ENCODE measurements around the gene IQSEC1.

Gene IQSEC1

DNA sequence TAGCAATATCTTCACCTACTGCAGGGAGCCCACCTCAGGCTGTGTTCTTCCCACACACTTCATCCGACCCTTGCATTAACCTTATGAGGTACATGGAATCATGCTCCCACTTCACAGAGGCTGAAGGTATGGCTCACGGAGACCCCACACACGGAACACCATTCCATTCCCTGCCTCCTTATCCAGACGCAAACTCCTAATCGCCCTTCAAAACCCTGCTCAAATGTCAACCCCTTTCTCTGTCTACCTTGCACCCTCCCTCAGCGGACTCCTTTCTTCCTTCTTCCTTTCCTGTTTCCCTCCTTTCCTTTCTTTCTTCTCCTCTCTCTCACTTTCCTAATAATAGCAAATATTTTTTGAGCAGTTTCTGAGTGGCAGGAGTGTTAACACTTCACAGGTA, 23.8 kb downstream of the IQSEC1 start:
- no peak for DNase-seq (ENCODE audit: low spot score)

DNA sequence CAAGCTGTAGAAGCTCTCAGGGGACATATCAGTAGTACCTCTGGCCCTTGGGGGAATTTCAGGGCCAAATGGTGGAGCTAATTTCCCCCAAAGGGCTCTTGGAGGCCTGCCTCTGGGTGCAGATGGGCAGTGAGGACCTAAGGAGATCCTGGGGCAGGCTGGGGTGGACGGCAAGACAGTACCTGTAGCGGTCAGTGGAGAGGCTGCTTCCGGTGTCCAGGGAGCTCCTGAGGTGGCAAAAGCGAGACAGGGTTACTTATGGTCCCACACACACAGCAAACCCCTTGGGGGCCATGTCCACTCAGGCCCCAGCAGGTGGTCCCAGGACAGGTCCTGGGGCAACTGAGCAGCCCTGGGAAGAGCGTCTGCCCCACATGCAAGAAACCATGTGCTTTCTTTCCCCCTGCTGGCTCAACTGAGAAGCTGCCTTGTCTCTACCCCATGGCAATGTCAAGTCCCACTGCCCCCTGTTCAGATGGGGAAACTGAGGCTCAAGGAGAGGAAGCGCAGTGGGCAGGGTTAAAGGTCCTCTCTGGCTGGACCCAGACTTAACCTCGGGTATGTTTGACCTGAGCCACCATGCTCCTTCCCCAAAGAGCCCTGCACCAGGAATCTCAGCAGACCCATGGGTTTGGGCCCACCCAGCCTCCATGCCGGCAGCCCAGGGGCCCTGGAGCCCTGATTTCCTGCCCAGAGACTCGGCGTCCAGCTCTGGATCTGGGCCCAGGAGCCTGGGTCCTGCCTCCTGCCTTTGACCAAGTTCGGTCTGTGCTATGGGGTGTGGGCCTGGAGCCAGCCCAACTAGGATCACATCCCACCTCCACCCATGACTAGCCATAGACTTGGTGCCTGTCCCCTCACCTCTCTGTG, 25.7 kb downstream of the IQSEC1 start:
- no peak for DNase-seq (ENCODE audit: low spot score)

DNA sequence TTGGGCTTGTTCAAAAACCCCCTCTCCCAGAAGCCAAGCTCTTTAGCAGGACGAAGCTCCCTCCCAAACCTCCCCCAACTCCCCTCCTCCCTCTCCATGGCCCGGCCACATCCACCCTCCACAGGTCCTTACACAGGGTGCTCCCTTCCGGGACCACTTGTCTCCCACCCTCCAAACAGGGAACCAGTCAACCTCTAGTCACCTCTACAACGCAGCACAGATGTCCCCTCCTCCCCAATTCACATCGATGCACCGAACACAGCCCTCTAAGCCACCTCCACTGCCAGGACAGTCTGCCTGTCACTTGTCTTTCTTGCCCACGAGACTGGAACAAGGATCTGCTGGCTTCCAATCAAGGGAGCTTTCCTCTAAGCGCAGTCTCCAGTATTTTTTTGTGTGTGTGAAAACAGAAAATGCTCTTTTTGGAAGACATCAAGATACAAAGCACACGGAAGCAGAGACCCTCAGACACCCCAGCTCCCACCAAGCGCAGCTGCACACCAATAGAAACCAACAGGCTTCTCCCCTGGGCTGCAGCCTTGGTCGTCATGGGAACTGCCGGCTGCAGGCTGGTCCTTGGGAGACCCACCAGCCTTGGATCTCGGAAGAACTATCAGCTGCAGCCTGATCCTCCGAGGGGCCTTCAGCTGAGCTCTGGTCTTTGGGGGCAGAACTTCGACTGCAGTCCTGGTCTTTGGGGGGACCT, 26.5 kb downstream of the IQSEC1 start:
- DNase-seq (ENCODE audit: low spot score) = no peak

DNA sequence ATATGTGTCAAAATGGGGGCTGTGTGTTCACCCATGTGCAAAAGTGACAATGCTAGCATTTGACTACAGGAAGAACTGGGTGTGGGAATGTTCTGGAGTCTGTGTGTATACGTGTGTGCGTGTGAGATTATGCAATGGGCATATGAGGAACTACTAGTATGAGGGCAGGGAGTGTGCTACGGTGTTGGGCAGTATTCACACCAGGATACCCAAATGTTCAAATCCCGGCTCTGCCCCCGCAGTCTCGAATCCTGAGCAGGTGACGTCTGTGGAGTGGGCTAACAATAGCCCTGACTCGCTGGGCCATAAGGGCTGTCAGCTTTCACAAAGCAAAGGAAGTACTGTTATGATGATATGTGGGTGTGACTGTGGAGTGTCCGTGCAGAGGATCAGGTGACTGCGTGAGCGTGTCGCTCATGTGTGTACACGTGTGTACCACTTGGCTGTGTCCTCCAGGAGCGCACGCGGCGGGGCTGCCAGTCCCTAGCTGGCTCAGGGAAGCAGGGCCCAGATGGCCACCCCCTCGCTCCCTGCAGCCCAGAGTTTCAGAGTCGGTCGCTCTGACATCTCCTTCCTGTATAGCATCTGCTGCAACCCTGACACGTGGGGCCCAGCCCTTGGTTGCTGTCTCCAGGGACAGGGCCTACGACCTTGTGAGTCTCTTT, 27.2 kb downstream of the IQSEC1 start:
- peak; percentile 84 for DNase-seq (ENCODE audit: low spot score)

DNA sequence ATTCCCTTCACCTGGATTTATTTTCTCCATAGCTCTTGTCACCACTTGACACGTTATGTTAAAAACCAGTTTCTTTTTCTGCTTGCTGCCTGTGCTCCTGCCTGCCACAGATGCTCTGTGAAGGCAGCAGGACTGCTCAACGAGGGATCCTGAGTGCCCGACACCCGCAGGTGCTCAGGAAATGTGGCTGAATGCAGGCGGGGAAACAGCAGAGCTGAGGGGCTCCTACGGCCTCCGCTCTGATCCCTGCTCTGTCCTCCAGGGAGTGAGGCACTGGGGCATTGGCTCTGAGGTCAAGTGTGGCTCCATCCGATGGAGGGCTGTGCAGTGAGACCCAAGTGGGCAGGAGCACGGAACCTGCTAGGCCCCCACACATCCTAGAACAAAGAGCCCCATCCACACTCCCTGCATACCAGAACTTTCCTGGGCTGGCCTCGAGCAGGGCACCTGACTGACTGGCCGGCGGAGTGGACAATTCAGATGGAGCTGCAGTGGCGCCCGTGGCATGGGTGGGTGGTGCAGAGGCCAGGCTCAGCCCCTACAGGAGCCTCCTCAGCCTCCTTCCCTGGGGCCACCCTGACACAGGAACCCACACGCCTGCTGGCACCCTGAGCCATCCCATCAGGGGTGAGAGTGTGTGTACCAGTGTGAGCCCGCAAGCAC, 27.9 kb downstream of the IQSEC1 start:
- DNase-seq (ENCODE audit: low spot score) = no peak

DNA sequence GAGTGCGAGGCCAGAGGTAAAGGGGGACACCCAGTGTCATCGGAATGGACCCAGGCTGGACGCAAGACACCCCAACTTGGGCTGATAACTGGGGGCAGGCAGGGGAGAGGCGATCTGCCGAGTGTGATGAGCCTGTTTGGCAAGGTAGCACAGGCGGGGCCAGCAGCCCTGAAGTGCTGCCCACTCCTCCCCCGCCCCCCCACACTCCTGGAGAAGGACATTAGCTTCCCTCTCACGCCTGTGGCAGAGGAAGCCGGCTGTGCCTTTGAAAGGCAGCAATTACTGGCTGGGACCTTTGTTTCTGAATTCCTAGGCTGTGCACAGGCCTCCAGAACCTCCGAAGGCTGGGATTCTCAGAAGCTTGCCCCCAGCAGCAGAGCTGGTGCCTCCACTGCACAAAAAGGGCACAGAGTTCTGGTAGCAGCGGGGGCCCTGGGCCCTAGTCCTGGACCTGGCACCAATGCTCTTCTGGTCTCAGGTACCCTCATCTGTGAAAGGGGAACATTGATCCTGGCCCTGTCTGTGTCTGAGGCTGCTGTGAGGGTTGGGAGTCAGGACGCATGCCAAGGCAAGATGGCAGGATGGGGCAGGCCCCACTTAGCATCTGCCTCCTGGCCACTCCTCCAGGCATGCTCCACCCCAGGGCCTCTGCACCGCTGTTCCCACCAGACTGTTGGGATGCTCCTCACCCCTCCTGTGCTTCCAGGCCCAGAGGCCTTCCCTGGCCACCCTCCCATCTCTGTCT, 28.6 kb downstream of the IQSEC1 start:
- no peak for DNase-seq (ENCODE audit: low spot score)

DNA sequence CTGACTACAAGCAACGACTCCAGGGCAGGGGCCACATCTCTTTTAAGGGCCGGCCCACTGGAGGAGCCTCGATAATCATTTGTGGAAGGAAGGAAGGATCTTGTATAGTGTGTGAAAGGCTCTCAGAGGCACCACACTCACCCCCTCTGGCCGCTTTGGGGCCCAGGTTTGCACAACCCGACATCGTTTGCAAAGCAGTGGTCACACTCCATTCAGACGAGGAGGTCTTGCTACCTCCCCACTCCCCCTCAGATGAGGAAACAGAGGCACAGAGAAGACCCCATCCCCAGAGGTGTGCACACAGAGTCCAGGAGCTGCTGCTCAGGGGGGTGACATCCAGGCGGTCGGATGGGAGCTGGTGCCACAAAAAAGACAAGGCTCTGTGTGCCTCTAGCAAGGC, 29.6 kb downstream of the IQSEC1 start:
- DNase-seq (ENCODE audit: low spot score) = no peak

DNA sequence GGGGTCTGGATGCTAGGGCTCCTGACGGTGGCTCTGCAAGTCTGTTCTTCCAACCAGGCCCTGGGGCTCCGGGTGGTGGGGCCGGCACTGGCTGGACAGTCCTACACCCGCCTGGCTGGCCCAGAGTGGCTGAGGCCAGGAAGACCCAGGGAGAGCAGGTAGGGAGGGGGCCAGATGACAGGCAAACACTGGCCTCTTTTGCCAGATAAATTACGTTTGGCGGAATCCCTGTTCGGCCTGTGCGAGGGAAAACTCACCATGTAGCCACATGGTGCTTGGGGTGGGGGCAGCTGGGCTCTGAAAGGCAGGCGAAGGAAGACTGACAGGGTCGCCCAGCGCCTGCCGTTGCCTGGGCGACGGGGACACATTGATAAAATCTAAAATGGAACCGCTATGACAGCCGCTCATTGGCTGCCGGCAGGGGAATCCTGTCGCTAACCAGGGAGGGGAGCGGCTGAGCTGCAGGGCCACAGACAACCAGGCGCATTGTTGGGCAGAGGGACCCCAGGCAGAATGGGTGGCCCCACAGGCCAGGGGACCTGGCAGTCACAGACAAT, 30.4 kb downstream of the IQSEC1 start:
- no peak for DNase-seq (ENCODE audit: low spot score)

DNA sequence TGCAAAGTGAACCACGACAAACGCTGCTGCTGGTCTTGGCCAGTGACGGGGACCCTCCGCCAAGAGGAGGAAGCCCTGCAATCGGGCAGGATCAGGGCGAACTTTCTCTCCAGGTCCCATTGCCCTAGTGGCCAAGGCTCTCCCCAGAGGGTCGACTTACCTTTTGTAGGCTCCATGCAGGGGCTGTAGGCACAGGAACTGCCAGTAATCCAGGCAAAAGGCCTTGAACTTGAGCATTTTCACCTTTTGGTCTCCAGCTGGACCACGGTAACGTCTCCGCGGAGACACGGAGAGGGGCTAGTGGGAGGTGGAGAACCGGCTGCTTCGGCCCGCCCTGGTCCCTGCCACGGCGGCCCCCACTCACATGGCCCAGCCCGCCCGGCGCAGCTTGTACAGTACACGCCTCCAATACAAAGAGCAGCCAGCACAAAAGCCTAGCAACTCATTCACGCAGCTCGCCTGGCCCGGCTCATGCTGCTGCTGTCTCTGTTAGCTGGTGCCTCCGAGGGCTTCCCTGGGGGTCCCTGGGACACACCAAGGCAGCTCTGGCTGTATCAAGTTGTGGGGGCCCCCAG, 31.0 kb downstream of the IQSEC1 start:
- DNase-seq (ENCODE audit: low spot score) = no peak

DNA sequence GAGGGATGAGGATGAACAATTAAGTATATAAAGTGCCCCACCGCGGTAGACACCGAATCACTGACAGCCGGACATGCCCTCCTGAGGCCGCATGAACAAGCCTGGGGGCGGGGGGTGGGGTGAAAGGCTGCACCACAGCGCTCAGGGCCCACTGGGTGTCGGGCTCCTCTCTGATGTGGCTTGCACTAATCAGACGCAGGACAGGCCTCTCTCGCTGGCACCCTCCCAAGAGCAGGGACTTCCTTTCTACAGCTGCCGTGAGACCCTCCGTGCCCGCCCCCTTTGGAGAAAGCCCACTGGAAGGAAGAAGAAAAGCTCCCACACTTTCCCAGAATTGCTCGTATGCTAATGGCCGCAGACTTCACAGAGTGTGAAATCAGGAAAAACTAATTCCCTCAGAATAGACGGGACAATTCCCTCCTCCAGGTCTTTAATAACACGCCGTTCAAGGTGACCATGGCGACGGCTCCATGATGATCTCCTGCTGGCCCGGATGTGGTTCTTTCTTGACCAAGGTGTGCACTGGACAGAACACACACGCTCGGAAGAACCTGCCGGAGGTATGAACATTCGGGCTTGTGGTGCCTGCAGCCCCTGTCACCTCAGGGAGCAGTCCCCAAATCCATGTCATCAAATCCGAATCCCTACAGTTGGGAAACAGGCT, 32.0 kb downstream of the IQSEC1 start:
- no peak for DNase-seq (ENCODE audit: low spot score)

DNA sequence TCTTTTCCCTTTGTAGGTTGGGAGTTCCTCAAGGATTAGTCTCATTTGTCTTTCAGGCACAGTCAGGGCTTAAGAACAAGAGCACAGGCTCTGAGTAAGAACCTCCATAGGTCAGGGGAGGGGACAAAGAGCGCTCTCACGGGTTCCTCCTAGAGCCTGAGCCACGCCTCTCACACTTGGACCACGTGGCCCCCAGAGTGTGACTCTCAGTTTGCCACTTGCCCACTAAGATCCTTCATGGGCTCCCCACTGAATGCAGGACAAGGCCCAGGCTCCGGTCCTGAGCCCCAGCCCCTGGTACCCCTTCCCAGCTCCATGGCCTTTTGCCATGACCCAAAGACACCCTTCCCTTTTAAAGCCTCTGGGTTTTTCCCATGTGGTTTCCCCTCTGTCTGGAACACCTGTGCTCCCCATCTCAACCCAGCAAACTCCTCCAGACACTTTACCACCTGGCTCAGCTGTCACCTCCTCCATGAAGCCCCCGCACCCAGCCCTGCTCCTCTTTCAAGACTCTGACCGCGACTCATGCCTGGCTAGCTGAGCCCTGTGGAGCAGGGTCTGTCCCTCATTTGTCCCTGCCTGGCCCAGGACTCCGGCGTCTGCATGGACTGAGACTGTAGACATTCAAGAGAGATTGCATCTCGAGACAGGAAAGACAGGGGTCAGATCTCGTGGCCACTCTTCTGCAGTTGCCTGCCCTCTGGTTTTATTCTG, 32.7 kb downstream of the IQSEC1 start:
- DNase-seq (ENCODE audit: low spot score) = no peak

DNA sequence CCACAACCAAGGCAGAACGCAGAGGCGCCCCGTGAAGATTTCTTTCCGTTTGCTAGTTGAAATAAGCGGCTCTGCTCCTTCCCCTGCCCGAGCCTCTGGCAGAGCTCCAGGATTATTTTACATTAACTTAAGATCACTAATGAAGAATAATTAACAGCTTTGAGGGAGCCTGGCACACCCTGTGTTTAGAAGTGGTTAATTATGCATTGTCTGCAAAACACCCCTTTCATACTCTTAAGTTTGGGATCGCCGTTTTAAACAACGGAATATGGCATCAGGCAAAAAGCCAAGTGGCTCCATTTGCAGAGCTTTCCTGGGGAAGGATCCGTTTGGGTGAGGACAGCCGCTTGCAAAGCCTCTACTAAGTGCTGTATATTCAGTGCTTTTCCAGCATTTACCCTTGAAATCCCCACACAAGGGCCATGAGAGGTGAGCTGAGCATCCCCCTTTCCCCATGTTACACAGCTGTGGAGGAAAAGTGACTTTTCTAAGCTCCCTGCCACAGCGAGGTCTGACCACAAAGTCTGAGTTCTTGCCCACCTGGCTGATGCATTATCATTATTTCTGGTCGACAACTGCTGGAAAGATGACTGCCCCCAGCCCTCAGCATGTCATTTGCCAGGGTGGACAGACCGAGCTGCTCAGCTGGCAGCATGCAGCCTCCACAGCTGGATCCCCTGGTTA, 33.9 kb downstream of the IQSEC1 start:
- DNase-seq (ENCODE audit: low spot score) = peak; percentile 55

DNA sequence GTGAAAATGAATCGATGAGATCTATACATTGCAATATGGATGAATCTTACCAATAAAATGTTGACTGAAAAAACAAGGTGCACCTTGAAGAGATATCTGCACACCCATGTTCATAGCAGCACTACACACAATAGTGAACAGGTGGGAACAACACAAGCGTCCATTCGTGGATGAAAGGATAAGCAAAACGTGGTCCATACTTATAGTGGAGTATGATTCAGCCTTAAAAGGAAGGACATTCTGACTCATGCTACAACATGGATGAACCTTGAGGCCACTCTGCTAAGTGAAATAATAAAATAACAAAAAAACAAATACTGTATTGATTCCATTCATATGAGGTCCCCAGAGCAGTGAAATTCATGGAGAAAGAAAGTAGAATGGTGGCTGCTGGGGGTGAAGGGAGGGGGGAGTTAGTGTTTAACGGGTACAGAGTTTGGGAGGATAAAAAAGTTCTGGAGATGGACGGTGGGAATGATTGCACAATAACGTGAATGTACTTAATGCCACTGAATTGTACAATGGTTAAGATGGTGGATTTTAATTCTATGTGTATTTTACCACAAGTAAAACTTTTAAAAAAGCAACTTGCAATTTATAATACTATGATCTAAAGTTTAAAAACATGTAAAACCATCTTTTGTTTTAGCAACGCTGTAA, 35.6 kb downstream of the IQSEC1 start:
- no peak for DNase-seq (ENCODE audit: low spot score)

DNA sequence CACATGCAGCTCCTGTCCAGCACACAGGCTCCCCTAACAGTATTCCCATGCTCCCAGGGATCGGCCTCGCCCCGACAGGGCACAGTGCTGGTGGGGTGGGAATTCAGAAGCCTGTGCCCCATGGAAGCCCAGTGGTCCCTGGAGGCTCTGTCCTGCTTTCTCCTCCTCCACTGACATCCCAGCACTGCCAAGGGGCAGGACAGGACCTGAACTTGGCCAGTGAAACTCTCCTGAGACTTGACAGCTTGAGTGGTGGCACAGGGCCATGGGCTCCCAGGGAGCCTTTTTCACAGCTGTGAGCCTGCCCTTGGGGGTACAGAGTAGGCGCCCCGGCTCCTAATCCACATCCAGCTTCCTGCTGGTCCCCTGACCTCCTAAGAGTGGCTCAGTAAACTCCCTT, 38.4 kb downstream of the IQSEC1 start:
- no peak for DNase-seq (ENCODE audit: low spot score)

DNA sequence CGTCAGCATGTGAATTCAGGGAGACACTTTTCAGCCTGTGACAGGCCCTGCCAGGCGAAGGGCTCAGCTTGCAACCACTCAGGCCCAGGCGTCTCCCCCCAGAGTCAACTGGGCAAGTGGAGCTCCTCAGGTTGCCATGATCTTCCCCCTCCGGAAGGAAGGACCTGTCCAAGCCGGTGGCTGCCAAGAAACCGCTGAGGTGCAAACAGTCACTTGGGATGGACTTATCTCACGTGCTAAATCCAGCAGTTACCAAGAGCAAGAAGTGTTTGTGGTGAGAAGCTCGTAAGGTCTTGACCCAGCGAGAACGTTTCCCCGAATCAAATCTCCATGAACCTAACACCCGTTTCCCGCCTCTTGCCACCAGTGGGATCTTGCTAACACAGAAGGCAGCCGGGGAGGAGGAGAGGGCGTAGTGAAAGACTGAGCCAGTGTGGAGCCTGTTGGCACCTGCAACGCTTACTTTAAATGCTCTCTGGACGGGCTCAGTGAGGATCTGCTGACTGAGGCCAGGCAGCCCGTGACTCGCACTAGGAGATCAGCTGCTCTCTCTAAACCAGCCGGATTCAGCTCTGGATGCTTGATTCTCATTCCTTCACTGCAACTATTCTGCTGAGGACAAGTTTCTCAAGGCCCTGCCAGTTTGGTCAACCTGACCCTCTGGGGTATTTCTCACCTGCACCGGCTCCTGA, 39.0 kb downstream of the IQSEC1 start:
- no peak for DNase-seq (ENCODE audit: low spot score)

DNA sequence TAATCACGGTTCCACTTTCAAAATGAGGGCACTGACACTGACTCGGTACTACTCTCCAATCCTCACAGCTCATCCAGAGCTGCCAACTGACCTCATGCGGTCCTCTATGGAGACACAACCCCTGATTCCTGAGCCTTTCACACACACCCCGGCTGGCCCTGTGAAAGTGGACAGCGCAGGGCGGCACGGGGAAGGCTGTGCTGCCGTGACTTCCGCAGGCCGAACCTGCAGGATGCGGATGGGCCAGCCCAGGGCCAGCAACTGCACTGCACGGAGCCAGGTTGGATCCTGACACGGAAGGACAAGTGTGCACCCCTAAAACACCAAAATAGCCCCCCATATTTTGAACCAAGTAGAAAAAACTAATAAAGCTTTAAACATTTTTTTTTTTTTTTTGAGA, 41.0 kb downstream of the IQSEC1 start:
- DNase-seq (ENCODE audit: low spot score) = no peak

DNA sequence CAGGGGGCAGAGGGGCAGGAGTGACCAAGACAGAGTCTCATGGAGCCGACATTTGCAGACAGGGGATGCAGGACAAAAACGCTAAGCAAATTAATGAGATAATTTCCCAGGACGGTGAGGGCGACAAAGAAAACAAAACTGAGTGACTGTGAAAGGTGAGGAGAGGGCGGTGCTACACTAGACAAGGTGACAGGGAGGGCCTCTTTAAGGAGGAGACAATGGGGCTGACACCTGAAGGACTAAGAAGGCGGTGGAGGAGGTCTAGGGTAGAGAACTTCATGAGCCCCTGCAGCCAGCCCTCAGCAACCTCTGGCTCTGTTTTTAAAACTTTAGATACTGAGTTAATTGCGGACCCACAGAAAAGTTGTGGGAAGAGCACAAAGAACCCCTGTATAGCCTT, 41.6 kb downstream of the IQSEC1 start:
- no peak for DNase-seq (ENCODE audit: low spot score)

DNA sequence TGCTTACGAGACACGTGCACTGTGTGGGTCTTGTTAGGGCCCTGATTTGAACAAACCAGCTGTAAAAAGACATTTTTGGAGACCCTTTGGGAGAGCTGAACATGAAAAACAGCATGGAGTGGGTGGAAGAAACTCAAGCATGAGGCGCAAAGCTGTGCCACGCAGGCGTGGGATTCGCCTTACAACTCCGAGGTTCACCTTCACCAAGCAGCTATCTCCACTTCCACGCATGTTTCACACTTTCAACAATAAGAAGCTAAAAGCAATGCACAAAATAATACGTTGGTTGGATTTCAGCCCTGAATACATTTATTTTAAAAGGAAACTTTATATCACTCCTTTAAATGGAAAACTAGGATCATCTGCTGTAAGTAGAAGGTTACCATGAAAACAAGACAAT, 42.5 kb downstream of the IQSEC1 start:
- DNase-seq (ENCODE audit: low spot score) = no peak

Measured in cerebellar cortex (tissue), 1 donor.